Ishikawa (cell line): ENCODE data around the gene SLC25A3.

Source experiments
- CEBPB ChIP-seq: IDR thresholded peaks from 2 replicates; pipeline ENCODE4 v1.6.1; 2012
- CREB1 ChIP-seq: IDR thresholded peaks from 2 replicates; pipeline ENCODE4 v1.6.1; 2012; ENCODE audit warnings: low read depth
- EGR1 ChIP-seq: IDR thresholded peaks from 2 replicates; pipeline ENCODE4 v1.6.1; 2012
- EP300 ChIP-seq: IDR thresholded peaks from 2 replicates; pipeline ENCODE4 v1.6.1; 2012; ENCODE audit warnings: borderline replicate concordance
- FOXM1 ChIP-seq: IDR thresholded peaks from 2 replicates; pipeline ENCODE4 v1.6.1; 2012; ENCODE audit warnings: low read depth, borderline replicate concordance
- MAX ChIP-seq: IDR thresholded peaks from 2 replicates; pipeline ENCODE4 v1.6.1; 2012
- NFIC ChIP-seq: IDR thresholded peaks from 2 replicates; pipeline ENCODE4 v1.6.1; 2012
- RAD21 ChIP-seq: IDR thresholded peaks from 2 replicates; pipeline ENCODE4 v1.6.1; 2012; ENCODE audit warnings: low read depth
- REST ChIP-seq: IDR thresholded peaks from 2 replicates; pipeline ENCODE4 v1.6.1; 2012; ENCODE audit warnings: low read depth, mild to moderate bottlenecking
- TAF1 ChIP-seq: IDR thresholded peaks from 2 replicates; pipeline ENCODE4 v1.6.1; 2012; ENCODE audit warnings: low read depth, mild to moderate bottlenecking
- TCF12 ChIP-seq: IDR thresholded peaks from 2 replicates; pipeline ENCODE4 v1.6.1; 2012; ENCODE audit warnings: low read depth
- TEAD4 ChIP-seq: IDR thresholded peaks from 2 replicates; pipeline ENCODE4 v1.6.1; 2012
- USF1 ChIP-seq: IDR thresholded peaks from 2 replicates; pipeline ENCODE4 v1.6.1; 2012
- YY1 ChIP-seq: IDR thresholded peaks from 2 replicates; pipeline ENCODE4 v1.6.1; 2012; ENCODE audit warnings: low read depth
- ZBTB7A ChIP-seq: IDR thresholded peaks from 2 replicates; pipeline ENCODE4 v1.6.1; 2012; ENCODE audit warnings: low read depth

Gene SLC25A3

DNA sequence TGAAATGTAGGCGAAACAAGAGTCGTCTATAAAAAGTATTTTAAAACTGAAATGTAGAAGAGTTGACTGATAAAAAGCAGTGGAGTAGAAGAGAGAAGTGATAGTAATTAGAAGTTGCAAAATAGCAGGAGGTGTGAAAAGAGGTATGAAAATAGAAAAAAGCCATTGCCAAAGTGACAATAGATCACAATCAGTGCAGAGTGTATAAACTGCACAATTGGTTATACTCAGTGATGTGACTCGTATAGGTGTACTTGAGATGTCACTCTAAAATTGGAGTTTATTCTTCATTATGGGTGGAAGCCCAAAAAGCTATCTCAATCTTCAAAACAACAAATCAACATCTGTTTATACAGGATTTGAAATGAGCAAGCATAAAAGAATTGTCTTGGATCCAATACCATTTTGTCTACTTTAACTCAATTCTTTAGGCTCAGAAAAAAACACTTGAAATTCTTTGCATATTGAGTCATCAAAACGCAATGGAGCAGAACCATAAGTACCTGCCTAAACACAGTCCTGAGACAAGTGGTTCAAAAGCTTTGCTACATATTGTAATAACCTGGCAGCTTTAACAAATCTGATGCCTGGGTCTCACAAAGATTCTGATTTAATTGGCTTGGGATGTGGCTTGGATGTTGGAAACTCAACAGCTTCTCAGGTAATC lies 42.3 kb downstream of the SLC25A3 start:
- TF ChIP-seq NFIC (peak; percentile 65; the same call in 1 of the 2 replicates), ZBTB7A (no peak), FOXM1 (peak; percentile 65; the same call in 1 of the 2 replicates), EGR1 (no peak), REST (no peak), TEAD4 (peak; percentile 96), YY1 (no peak), EP300 (peak; percentile 63; the same call in 1 of the 2 replicates), TCF12 (peak; percentile 57; the same call in 1 of the 2 replicates), MAX (no peak), USF1 (no peak)

GRCh38 chr12:98637068-98637467 lies 43.6 kb downstream of the SLC25A3 start:
- TF ChIP-seq USF1 (no peak), RAD21 (no peak), NFIC (no peak), TAF1 (no peak), CEBPB (no peak), ZBTB7A (no peak), YY1 (no peak), REST (no peak), FOXM1 (no peak), TCF12 (no peak), CREB1 (no peak), EGR1 (no peak), TEAD4 (no peak), MAX (no peak), EP300 (no peak)

DNA sequence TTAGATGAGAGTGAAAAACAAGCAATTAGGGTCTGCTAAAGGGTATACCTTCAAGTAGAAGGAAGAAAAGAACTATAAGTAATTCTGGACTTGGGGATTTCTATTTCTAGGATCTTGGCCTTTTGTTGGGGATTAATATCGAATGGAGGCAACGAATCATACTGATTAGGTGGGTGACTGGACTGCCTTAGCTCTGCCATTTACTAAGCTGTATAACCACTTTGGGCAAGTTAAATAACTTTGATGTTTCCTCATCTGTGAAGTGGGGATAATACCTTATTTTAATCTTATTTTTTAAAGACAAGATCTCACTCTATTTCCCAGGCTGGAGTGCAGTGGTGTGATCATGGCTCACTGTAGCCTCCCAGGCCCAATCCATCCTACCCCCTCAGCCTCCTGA lies 44.5 kb downstream of the SLC25A3 start:
- TF ChIP-seq FOXM1, result no peak
- no peak for TF ChIP-seq MAX
- TF ChIP-seq EP300, result no peak
- TF ChIP-seq TCF12, result no peak
- TF ChIP-seq EGR1, result no peak
- TF ChIP-seq RAD21, result no peak
- no peak for TF ChIP-seq NFIC
- TF ChIP-seq TAF1, result no peak
- TF ChIP-seq CEBPB, result no peak
- TF ChIP-seq ZBTB7A, result no peak
- no peak for TF ChIP-seq USF1
- TF ChIP-seq CREB1, result no peak
- no peak for TF ChIP-seq YY1
- no peak for TF ChIP-seq TEAD4
- TF ChIP-seq REST, result no peak
